ENCODE measurements around the gene ADAM10.

Gene ADAM10

DNA sequence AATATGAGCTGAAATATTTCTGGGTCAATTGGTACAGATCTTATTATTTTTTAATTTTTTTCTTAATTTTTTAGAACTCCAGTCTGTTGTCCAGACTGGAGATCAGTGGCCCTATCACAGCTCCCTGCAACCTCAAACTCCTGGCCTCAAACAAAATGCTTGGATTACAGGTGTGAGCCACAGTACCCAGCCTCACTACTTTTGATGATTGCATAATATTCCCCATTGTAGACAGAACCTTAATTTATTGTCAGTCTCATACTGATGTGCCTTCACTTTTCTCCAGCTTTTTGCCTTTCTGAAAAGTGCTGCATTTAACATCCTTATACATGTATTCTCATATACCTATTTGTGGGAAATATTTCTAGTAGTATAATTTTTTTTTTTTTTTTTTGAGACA is 172.8 kb downstream of the ADAM10 start:
- ATAC-seq (no peak), DNase-seq (no peak)
- Mint-ChIP-seq H3K4me3 (no peak overlapping the region), H3K27ac (no peak overlapping the region), H3K9me3 (no peaks in the 10 kb centered on the region), H3K4me1 (no peaks in the 10 kb centered on the region), H3K27me3 (no peaks in the 10 kb centered on the region)

DNA sequence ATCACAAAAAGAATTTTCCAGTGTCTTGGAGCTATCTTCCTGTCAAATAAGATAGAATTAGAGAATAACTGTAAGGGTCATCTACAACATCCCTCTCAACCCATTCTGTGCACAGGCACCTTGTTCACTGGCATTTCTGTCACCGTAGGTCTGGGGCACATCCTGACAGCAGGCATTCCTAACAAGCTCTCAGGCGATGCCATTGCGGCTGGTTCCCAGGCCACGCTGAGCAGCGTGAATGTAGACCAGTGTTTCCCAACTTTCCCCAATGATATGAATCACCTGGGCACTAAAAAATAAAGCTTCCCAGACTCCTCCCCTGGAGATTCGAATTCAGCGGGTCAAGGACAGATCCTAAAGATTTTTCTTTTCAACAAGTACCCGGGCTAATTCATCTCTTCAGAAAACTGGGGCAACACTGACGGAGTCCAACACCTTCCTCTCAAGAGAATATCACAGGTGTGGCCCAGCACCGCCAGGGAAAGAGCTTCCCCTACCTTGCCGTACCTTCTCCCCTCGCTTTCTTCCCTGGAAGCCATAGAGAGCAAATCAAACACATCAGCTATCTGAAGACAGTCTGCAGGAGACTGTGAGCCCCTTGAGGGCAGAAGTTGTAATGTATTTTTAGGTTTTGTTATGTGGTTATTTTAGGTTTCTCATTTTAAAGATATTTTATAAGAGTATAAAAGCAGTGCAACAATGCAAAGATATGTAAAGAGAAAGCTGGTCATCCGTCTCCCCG is 174.3 kb downstream of the ADAM10 start:
- Mint-ChIP-seq H3K9me3 (no peaks in the 10 kb centered on the region), H3K4me1 (no peaks in the 10 kb centered on the region), H3K4me3 (no peak overlapping the region), H3K27ac (no peak overlapping the region), H3K27me3 (no peaks in the 10 kb centered on the region)
- ATAC-seq, result no peak
- DNase-seq, result no peak

DNA sequence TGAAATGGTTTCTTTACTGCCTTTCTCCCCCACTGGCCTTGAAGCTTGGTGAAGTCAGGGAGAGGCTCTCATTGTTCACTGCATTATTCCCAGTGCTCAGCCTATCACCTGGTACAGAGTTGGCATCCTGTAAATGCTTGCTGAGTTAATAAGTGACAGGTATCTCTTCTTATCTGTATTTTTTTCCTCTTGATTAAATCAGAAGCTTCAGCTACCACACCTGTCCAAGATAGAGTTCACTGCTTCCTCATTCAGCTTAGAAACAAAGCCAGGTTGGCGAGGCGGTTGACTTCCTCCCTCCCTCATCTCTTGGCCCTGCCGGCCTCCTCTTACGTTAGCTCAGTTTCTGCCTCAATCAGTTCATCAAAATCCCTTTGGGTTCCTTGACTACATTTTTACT is 174.9 kb downstream of the ADAM10 start:
- no peaks in the 10 kb centered on the region for H3K9me3 Mint-ChIP-seq
- ATAC-seq, result no peak
- no peaks in the 10 kb centered on the region for H3K4me1 Mint-ChIP-seq
- no peak overlapping the region for H3K4me3 Mint-ChIP-seq
- no peak for DNase-seq
- peak overlapping the region in 1 of 2 donors; percentile 88 for H3K27ac Mint-ChIP-seq
- no peaks in the 10 kb centered on the region for H3K27me3 Mint-ChIP-seq

DNA sequence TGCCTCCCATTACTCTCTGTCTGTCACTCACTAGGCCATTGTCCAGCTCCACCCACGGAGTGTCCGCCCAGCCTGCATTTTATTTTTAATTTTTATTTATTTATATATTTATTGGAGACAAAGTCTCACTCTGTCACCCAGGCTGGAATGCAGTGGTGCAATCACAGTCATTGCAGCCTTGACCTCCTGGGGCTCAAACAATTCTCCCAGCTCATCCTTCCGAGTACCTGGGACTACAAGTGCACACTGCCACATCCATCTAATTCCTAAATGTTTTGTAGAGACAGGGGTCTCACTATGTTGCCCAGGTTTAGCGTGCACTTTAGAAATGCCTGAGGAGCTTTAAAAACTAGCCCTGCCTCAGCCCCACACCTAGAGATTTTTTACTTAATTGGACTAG is 176.2 kb downstream of the ADAM10 start:
- Mint-ChIP-seq H3K4me3 (no peak overlapping the region), H3K9me3 (no peaks in the 10 kb centered on the region), H3K4me1 (peaks cover 6% of the 10 kb centered on the region)

DNA sequence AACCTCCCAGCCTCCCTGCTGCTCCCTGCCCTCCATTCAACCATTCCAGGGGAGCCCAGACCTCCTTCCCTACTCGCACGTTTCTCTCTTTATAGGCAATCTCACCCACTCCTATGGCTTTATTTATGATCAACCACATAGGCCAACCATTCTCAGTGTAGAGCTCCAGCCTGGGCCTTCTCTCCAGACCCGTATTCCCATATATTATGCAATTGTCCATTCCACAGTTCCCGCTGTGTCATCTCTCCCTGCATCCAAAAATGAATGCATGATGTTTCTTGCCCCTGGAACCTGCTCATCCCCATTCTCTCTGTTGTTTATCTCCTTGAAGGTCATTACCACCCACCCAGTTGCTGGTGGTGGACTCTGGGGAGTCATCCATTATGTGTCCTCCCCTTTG is 177.0 kb downstream of the ADAM10 start:
- Mint-ChIP-seq H3K27me3 (no peaks in the 10 kb centered on the region), H3K9me3 (no peaks in the 10 kb centered on the region), H3K27ac (no peak overlapping the region), H3K4me3 (no peak overlapping the region), H3K4me1 (peaks cover 11% of the 10 kb centered on the region)
- DNase-seq (no peak), ATAC-seq (no peak)

More for the DNA sequence above, 176.2 kb downstream of the ADAM10 start:
- Mint-ChIP-seq H3K27me3 (no peaks in the 10 kb centered on the region), H3K27ac (peak overlapping the region in 1 of 2 donors; percentile 45)
- no peak for ATAC-seq
- DNase-seq, result no peak

DNA sequence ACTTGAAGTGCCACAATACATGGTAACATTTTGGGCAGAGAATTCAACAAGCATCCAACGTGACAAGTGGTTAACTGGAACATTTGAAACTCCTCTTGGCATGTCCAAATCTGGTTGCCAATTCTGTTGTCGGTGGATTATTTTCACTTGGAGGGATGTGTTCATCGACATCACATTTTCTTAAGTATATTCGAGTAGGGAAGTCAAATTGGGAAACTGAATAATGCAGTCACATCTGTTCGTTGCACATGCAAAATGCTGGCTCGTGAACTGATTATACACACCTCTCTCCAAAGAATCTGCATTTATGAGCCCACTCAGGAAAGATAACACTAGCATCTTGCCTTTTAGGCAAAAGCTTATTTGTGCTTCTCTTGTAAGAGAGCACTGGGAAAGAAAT is 178.0 kb downstream of the ADAM10 start:
- H3K27ac Mint-ChIP-seq, result no peak overlapping the region
- ATAC-seq (no peak), DNase-seq (no peak)
- peaks cover 11% of the 10 kb centered on the region for H3K4me1 Mint-ChIP-seq
- H3K9me3 Mint-ChIP-seq, result no peaks in the 10 kb centered on the region
- no peak overlapping the region for H3K4me3 Mint-ChIP-seq
- no peaks in the 10 kb centered on the region for H3K27me3 Mint-ChIP-seq

DNA sequence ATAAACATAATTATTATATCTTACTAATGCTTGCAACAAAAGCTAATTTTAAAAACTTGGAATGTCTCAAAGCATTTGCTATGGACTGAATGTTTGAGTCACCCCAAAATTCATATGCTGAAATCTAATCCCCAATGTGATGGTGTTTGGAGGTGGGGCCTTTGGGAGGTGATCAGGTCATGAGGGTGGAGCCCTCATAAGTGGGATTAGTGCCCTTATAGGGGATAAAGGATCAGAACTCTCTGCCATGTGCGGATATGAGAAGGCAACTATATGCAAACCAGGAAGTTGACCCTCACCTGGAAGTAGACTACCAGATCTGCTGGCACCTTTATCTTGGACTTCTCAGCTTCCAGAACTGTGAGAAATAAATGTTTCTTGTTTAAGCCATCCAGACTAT is 180.1 kb downstream of the ADAM10 start:
- no peak for ATAC-seq
- no peak overlapping the region for H3K27ac Mint-ChIP-seq
- DNase-seq, result no peak
- no peak overlapping the region for H3K4me3 Mint-ChIP-seq
- H3K27me3 Mint-ChIP-seq, result no peaks in the 10 kb centered on the region
- H3K4me1 Mint-ChIP-seq, result peaks cover 11% of the 10 kb centered on the region
- H3K9me3 Mint-ChIP-seq, result no peaks in the 10 kb centered on the region

DNA sequence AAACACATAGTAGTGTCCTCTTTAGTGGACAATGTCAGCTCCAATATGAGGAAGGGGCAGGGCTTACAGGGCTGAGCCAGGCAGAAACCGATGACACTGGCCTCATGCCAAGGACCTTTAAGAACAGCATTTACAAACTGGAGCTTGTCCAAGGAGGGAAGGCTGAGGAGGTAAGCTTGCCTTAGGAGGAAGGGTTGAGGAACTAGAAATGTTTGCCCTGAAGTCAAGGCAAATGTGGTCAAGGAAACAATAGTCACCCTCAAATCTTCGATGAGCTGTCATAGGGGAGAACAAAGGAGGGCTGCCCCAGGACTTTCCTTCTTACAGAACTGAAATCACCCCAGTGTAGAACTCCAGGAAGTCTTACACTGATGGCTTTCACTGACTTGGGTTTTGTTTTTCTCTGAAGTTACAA is 181.3 kb downstream of the ADAM10 start:
- DNase-seq (no peak), ATAC-seq (peak; percentile 83)
- no peaks in the 10 kb centered on the region for H3K27me3 Mint-ChIP-seq
- peaks cover 11% of the 10 kb centered on the region for H3K4me1 Mint-ChIP-seq
- peak overlapping the region; percentile 18 to 54 for H3K4me3 Mint-ChIP-seq
- peak overlapping the region; percentile 50 to 94 for H3K27ac Mint-ChIP-seq
- H3K9me3 Mint-ChIP-seq, result no peaks in the 10 kb centered on the region

DNA sequence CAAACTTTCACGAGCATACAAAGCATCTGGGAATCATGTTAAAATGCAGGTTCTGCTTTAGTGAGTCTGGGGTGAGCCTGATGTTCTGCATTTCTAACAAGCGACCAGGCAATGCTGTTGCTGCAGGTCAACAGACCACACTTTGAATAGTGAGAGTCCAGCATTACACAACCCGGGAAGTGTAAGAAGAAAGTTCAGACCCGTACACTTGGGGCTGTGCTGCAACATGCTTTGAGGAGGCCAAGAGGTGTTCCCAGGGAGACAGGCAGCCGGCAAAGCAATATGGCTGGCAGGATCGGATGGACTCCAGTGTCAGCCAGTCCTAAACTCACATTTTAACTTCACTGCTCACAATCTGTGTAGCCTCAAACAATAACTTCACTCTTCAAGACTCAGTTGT is 183.5 kb downstream of the ADAM10 start:
- no peaks in the 10 kb centered on the region for H3K27me3 Mint-ChIP-seq
- no peaks in the 10 kb centered on the region for H3K9me3 Mint-ChIP-seq
- DNase-seq, result no peak
- no peak overlapping the region for H3K27ac Mint-ChIP-seq
- no peak for ATAC-seq
- peaks cover 11% of the 10 kb centered on the region for H3K4me1 Mint-ChIP-seq
- no peak overlapping the region for H3K4me3 Mint-ChIP-seq

DNA sequence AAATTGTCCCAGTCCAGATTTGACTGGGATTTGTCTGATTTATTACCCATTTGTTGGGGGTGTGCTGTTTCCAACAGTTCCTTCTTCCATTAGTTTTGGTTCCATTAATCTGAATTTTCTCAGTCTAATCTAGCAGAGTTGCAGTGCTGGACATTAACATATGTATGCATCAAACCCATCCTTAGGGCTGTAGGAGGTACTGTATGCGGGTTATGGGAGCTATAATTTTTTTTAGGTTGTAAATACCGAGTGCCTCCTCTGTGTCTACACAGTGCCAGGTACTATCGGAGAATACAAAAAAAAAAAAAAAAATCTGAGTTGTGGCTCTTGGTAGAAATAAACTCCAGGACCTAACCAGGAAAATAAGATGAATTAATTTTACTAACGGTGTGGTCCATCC is 183.9 kb downstream of the ADAM10 start:
- no peaks in the 10 kb centered on the region for H3K27me3 Mint-ChIP-seq
- DNase-seq, result no peak
- H3K4me1 Mint-ChIP-seq, result peaks cover 11% of the 10 kb centered on the region
- H3K27ac Mint-ChIP-seq, result no peak overlapping the region
- ATAC-seq, result no peak
- no peaks in the 10 kb centered on the region for H3K9me3 Mint-ChIP-seq
- H3K4me3 Mint-ChIP-seq, result no peak overlapping the region

DNA sequence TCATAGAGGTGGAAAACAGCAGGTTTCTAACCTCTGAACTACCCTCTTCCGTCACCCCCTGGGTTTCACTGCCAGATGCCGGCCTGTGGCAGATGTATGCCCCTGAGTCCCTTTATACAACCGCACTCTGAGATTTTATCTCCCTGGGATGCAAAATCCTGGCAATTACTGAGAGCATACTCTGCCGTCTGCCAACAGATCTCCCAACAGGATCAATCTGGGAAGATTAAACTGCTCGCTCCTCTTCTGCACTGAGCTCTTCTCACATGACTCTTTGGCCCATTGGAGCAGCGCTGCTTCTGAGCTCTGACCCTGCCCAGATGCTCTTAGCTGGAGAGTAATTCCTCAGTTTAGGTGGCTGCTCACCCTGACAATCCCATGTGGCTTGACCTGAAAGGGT is 184.5 kb downstream of the ADAM10 start:
- DNase-seq (no peak), ATAC-seq (no peak)
- Mint-ChIP-seq H3K27ac (no peak overlapping the region), H3K4me1 (peaks cover 11% of the 10 kb centered on the region), H3K27me3 (no peaks in the 10 kb centered on the region), H3K4me3 (no peak overlapping the region), H3K9me3 (no peaks in the 10 kb centered on the region)

DNA sequence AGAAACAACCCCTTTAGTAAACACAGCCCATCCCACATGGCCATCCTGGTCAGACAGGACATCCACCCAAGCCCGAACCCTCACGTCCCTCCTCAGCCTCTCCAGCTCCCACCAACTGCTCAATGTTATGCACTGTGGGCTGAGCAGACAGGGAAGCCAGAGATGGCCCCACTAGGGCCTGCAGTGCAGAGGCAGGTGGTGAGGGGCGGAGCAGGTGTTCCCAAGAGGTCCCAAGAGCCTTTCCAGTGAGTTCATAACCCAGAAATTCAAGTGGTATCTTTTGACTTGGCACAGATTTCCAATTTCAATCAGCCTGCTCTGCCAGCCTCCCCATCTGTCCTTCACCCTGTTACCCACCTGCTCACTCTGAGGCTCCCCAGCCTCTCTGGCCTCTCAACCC is 187.4 kb downstream of the ADAM10 start:
- Mint-ChIP-seq H3K4me1 (no peaks in the 10 kb centered on the region), H3K27ac (no peak overlapping the region), H3K4me3 (no peak overlapping the region), H3K27me3 (no peaks in the 10 kb centered on the region), H3K9me3 (no peaks in the 10 kb centered on the region)
- DNase-seq (no peak), ATAC-seq (no peak)

DNA sequence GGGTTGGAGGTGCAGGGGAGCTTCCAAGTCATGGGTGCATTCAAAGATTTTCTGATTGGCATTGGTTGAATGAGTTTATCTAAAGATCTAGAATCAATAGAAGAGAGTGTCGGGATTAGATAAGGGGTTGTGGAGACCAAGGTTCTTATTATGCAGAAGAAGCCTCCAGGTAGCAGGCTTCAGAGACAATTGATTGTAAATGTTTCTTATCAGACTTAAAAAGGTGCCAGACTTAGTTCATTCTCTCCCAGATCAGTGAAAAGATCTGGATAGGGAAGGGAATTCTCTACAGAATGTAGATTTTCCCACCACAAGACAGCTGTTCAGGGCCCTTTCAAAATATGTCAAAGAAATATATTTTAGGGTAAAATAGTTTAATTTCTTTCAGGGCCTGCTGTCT is 188.2 kb downstream of the ADAM10 start:
- ATAC-seq, result no peak
- Mint-ChIP-seq H3K9me3 (no peaks in the 10 kb centered on the region), H3K27me3 (no peaks in the 10 kb centered on the region), H3K4me1 (no peaks in the 10 kb centered on the region), H3K4me3 (no peak overlapping the region), H3K27ac (no peak overlapping the region)
- no peak for DNase-seq

DNA sequence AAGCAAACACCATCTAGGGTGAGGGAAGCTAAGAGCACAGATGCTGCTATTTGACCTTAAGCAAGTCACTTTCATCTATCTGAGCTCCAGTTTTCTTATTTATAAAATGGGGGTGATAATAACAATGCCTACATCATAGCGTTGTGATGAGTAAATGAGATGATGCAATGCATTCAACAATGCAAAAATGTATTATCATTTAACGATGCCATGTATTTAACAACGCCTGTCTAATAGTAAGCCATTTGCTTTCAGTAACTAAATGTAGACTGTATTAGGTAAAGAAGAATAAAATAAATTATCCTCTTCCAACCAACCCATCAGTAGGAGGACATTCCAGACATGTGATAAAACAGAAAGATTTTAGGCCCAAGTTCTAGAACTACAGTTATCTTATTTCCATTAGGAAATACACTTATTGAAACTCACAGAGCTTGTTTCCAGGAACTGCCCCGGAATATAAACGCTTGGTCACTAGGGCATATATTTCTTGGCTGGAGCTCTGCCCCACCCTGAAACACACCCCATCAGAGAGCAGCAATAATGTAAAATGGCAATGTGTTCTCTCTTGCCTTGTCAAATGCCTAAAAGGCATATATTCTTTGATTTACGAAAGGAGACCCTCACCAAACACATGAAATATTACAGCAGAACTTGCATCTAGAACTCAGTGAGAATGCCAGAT is 189.5 kb downstream of the ADAM10 start:
- no peaks in the 10 kb centered on the region for H3K9me3 Mint-ChIP-seq
- peaks cover 8% of the 10 kb centered on the region for H3K27me3 Mint-ChIP-seq
- DNase-seq (no peak), ATAC-seq (no peak)
- no peak overlapping the region for H3K4me3 Mint-ChIP-seq
- no peak overlapping the region for H3K27ac Mint-ChIP-seq
- H3K4me1 Mint-ChIP-seq, result no peaks in the 10 kb centered on the region

DNA sequence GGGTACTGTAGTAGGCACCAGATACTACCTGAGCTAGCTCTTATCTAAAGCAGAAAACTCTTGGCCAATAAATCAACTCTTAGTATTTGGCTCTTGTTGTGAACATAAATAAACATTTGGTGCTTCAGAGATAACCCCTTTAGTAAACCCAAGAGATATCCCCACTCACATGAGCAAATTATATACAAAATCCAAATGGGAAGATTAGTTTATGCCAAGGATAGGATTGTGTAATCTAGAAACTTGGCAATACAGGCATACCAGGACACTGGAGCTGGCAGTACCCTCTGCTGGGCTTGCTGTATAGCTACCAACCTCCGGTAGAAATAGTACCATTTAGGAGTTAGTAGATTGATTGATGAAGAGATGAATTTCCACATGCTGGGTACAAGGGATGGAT is 190.7 kb downstream of the ADAM10 start:
- DNase-seq (no peak), ATAC-seq (no peak)
- Mint-ChIP-seq H3K9me3 (no peaks in the 10 kb centered on the region), H3K4me1 (peaks cover 2% of the 10 kb centered on the region), H3K27ac (no peak overlapping the region), H3K27me3 (peaks cover 12% of the 10 kb centered on the region), H3K4me3 (no peak overlapping the region)

DNA sequence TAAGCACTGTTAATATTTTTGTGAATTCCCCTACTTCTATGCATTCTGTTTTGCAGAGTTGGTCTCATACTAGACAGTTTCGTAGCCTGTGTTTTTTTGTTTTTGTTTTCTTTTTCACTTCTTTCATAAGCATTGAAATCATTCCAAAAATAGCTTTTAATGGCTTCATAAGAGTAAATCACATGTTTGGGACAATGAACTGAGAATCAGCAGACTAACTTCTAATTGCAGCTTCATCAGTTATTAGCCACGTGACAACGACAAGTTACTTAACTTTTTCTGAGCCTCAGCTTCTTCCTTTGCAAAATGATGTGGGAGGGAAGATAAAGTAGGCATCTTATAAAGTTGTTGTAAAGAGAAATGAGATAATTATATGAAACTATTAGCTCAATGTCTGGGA is 193.0 kb downstream of the ADAM10 start:
- peaks cover 12% of the 10 kb centered on the region for H3K27me3 Mint-ChIP-seq
- no peaks in the 10 kb centered on the region for H3K9me3 Mint-ChIP-seq
- peaks cover 24% of the 10 kb centered on the region for H3K4me1 Mint-ChIP-seq
- ATAC-seq, result no peak
- DNase-seq, result no peak
- no peak overlapping the region for H3K4me3 Mint-ChIP-seq
- H3K27ac Mint-ChIP-seq, result no peak overlapping the region

DNA sequence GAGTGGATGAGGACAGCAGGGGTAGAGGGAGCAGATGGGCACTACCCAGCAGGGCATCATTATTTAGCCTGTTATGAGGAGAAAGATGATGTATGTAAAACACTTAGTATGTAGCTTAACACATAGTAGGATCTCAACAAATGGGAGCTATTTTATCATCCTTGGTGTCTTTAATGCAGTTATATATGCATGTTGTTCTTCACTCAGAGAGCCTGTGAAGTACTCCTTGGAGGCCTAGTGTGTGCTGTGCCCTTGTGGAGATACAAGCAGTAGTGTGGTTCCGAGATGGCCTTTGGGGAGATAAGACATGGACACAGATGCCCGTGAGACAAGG is 193.5 kb downstream of the ADAM10 start:
- Mint-ChIP-seq H3K27ac (no peak overlapping the region), H3K4me3 (no peak overlapping the region), H3K9me3 (no peaks in the 10 kb centered on the region)

More for the DNA sequence above, 193.5 kb downstream of the ADAM10 start:
- Mint-ChIP-seq H3K27me3 (peaks cover 12% of the 10 kb centered on the region), H3K4me1 (peaks cover 29% of the 10 kb centered on the region)
- ATAC-seq (no peak), DNase-seq (no peak)
